A549 (cell line): ENCODE data around the gene TMEM271.

Source experiments
- CTCF ChIP-seq: fragments of >200 bp; sonication (Bioruptor Twin); formaldehyde crosslinking; IDR thresholded peaks from 3 replicates; pipeline ENCODE4 v1.5.1; 2016
- ELK1 ChIP-seq: fragments of 150-350 bp; IDR thresholded peaks from 2 replicates; pipeline ENCODE4 v1.6.1; 2014; ENCODE audit warnings: low read depth, mild to moderate bottlenecking, low read length
- HMGXB4 ChIP-seq: fragments of 250-450 bp; sonication (Bioruptor Pico); IDR thresholded peaks from 2 replicates; pipeline ENCODE4 v1.5.0; 2021; ENCODE audit warnings: mild to moderate bottlenecking, moderate library complexity, borderline replicate concordance
- POLR2A ChIP-seq: IDR thresholded peaks from 2 replicates; pipeline ENCODE4 v1.6.1; 2012; ENCODE audit warnings: mild to moderate bottlenecking, low read length
- RAD21 ChIP-seq, 2 experiments: fragments of >200 bp in 1 of 2; sonication (Bioruptor Twin) in 1 of 2; formaldehyde crosslinking in 1 of 2; IDR thresholded peaks in 1 of 2; conservative IDR thresholded peaks in 1 of 2; 2 replicates in 1 of 2; 3 replicates in 1 of 2; pipeline ENCODE4 v1.6.1; 2012 to 2018; ENCODE audit warnings: inconsistent platforms in 1 of 2
- TP53 ChIP-seq: fragments of 250-450 bp; sonication (Bioruptor Pico); IDR thresholded peaks from 2 replicates; pipeline ENCODE4 v1.5.0; 2021; ENCODE audit warnings: mild to moderate bottlenecking, moderate library complexity
- TF ChIP-seq, protein P1 (sequence below): IDR thresholded peaks from 2 replicates; pipeline ENCODE4 v1.6.1; 2012

GRCh38 chr4:622996-623913 lies 47.2 kb upstream of the TMEM271 start:
- TF ChIP-seq TP53 (CRISPR knock-in tag) (no peak), POLR2A (no peak), CTCF (no peak), ELK1 (no peak), HMGXB4 (CRISPR knock-in tag) (no peak), RAD21 (conservative IDR thresholded peaks at IDR 0.05 in 1 of 2, IDR thresholded peaks at IDR 0.05 in 1 of 2) (no peak)
- TF ChIP-seq, protein P1, sequence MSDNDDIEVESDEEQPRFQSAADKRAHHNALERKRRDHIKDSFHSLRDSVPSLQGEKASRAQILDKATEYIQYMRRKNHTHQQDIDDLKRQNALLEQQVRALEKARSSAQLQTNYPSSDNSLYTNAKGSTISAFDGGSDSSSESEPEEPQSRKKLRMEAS = no peak
